Erythroblast (primary cell): ENCODE measurements around the gene OR6N2.

Source experiments
- GATA1 ChIP-seq: IDR thresholded peaks from 2 replicates; pipeline ENCODE4 v1.6.1; 2011; ENCODE audit warnings: low read depth, mild to moderate bottlenecking, control low read depth, low read length, moderate library complexity
- POLR2A ChIP-seq: IDR thresholded peaks from 2 replicates; pipeline ENCODE4 v1.6.1; 2011; ENCODE audit warnings: mild to moderate bottlenecking, low read length

DNA sequence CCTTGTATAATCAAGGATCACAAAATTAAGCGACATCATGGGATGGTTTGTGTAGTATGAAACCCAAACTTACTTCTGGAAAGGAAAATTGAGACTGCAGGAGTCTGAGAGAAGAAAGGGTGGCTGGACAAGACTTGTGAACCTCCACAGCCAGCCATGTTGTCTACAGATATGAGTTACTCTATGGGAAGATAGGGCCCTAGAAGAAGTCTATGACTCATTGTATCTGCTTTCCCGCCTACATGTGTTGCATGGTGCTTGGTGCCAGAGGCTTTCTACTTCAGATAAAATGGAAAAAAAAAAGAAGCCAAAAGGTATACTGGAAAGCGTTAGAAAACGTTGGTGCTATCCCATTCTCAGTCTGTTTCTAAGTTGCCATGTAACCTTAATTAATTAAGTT, 18.7 kb upstream of the OR6N2 start:
- TF ChIP-seq POLR2A = no peak
- TF ChIP-seq GATA1 = no peak
